Myocyte (in vitro differentiated cells): Measurements from ENCODE around the gene BRD7. TPM values are rescaled to one million over a fixed set of nuclear protein-coding genes. Genes with fewer than 3 reads are reported as not detected.
A peak's percentile ranks its signal among the peaks of the same experiment; 100 is the strongest.

Source experiments
- DNase-seq: peaks from one replicate; pipeline ENCODE4 v3.0.0-alpha.2; 2012; ENCODE audit warnings: low read depth
- total RNA-seq: library from RNA; depleted of rRNA; stranded (reverse); fragments of >200 nt; gene quantifications from 2 replicates; pipeline ENCODE4 v1.2.3, GENCODE V29; 2014

BRD7 gene
- total RNA-seq, 1 donor from 2014 or later: 56.3 TPM

- DNase-seq: peak; percentile 24
Measured at GRCh38 chr16:50304467-50305440, 64.0 kb downstream of the BRD7 start.

- DNase-seq: no peak
Measured at GRCh38 chr16:50303605-50304466, 65.0 kb downstream of the BRD7 start.

GRCh38 chr16:50303041-50303604, 65.7 kb downstream of the BRD7 start:
- DNase-seq: peak; percentile 60

- no peak for DNase-seq
Measured at GRCh38 chr16:50302472-50303005, 66.2 kb downstream of the BRD7 start.

- peak; percentile 52 for DNase-seq
Measured at GRCh38 chr16:50301626-50302471, 66.9 kb downstream of the BRD7 start.

GRCh38 chr16:50300942-50301625, 67.7 kb downstream of the BRD7 start:
- DNase-seq: no peak

GRCh38 chr16:50299508-50300105, 69.2 kb downstream of the BRD7 start:
- DNase-seq: no peak

GRCh38 chr16:50298591-50299507, 69.9 kb downstream of the BRD7 start:
- no peak for DNase-seq

GRCh38 chr16:50298075-50298460, 70.7 kb downstream of the BRD7 start:
- no peak for DNase-seq

GRCh38 chr16:50297301-50298074, 71.3 kb downstream of the BRD7 start:
- DNase-seq: peak; percentile 24

GRCh38 chr16:50296807-50297206, 72.0 kb downstream of the BRD7 start:
- no peak for DNase-seq

GRCh38 chr16:50295541-50296132, 73.2 kb downstream of the BRD7 start:
- no peak for DNase-seq

GRCh38 chr16:50294955-50295354, 73.8 kb downstream of the BRD7 start:
- DNase-seq: no peak

- no peak for DNase-seq
Measured at GRCh38 chr16:50293994-50294855, 74.6 kb downstream of the BRD7 start.

GRCh38 chr16:50293041-50293783, 75.6 kb downstream of the BRD7 start:
- DNase-seq: no peak
